ENCODE results near the gene FHL1.
"Not testable (repeated sequence)": the region's sequence is repeated elsewhere in the genome, so short reads cannot be mapped to it uniquely, and the experiment has no call there.

FHL1 gene

GRCh38 chrX:136159611-136160025 is 12.3 kb downstream of the FHL1 start:
- no peak for TF ChIP-seq CTCF (IDR thresholded peaks at IDR 0.05; ENCODE audit: borderline replicate concordance, insufficient read depth, low read depth, low read length)
- no peak overlapping the region for H3K4me3 ChIP-seq (ENCODE audit: low read depth, low read length)

- TF ChIP-seq CTCF (IDR thresholded peaks at IDR 0.05; ENCODE audit: borderline replicate concordance, insufficient read depth, low read depth, low read length) = peak; percentile 78
- H3K4me3 ChIP-seq (ENCODE audit: low read depth, low read length) = no peak overlapping the region
These were observed 15.7 kb downstream of the FHL1 start for GRCh38 chrX:136162827-136163570.

- no peak for TF ChIP-seq CTCF (IDR thresholded peaks at IDR 0.05; ENCODE audit: borderline replicate concordance, insufficient read depth, low read depth, low read length)
- H3K4me3 ChIP-seq (ENCODE audit: low read depth, low read length) = no peak overlapping the region
These were observed 16.4 kb downstream of the FHL1 start for GRCh38 chrX:136163689-136164088.

GRCh38 chrX:136165406-136165805 is 18.1 kb downstream of the FHL1 start:
- H3K4me3 ChIP-seq (ENCODE audit: low read depth, low read length) = no peak overlapping the region
- TF ChIP-seq CTCF (IDR thresholded peaks at IDR 0.05; ENCODE audit: borderline replicate concordance, insufficient read depth, low read depth, low read length) = no peak

- no peak overlapping the region for H3K4me3 ChIP-seq (ENCODE audit: low read depth, low read length)
- no peak for TF ChIP-seq CTCF (IDR thresholded peaks at IDR 0.05; ENCODE audit: borderline replicate concordance, insufficient read depth, low read depth, low read length)
These were observed 19.0 kb downstream of the FHL1 start for GRCh38 chrX:136166221-136166855.

- H3K4me3 ChIP-seq (ENCODE audit: low read depth, low read length) = not testable (repeated sequence)
These were observed 20.7 kb downstream of the FHL1 start for GRCh38 chrX:136167989-136168388.

- no peak for TF ChIP-seq CTCF (IDR thresholded peaks at IDR 0.05; ENCODE audit: borderline replicate concordance, insufficient read depth, low read depth, low read length)
- no peak overlapping the region for H3K4me3 ChIP-seq (ENCODE audit: low read depth, low read length)
These were observed 21.8 kb downstream of the FHL1 start for GRCh38 chrX:136168929-136169735.

All from GM12875 (cell line).